Medulla oblongata (tissue), 1 donor: ENCODE results near the gene EHHADH.
A peak's percentile ranks its signal among the peaks of the same experiment; 100 is the strongest.

Experiments used
- DNase-seq: peaks from one replicate; pipeline ENCODE4 v3.0.0-alpha.2; 2015; ENCODE audit errors: extremely low spot score

EHHADH gene

DNA sequence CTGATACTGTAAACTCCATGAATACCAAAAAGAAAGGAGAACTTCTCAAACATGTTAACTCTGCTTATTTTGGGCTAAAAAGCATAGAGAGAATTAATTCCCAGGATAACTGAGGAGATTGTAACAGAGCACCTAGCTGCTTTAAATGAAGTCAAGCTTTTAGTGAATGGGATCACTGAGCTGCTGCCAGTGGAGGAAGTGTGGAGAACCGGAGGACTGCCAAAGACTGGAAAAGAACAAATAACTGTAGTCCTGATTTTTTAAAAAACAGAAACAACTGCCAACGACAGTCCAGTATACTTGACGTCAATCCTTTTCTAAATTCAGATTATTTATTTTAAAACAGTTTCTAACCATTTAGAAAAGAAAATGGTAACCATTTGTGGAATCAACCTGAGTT lies 104.3 kb downstream of the EHHADH start:
- DNase-seq = peak; percentile 72

DNA sequence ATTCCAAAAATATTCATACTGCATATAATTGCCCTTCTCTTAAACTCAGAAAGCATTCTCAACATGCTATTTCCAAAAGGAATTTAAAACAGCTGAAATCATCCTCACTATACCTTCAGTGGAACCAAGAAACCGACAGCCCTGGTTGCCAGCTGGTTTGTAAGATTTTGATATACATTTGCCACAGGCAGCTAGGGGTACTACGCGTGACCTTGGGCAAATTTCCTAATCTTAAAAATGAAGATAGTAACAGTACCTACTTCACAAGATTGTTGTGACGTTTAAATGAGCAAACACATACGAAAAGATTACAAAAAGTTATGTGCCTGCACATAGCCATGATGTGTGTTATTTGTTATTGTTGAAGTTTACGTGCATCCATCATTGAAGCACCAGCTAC lies 108.3 kb downstream of the EHHADH start:
- no peak for DNase-seq

DNA sequence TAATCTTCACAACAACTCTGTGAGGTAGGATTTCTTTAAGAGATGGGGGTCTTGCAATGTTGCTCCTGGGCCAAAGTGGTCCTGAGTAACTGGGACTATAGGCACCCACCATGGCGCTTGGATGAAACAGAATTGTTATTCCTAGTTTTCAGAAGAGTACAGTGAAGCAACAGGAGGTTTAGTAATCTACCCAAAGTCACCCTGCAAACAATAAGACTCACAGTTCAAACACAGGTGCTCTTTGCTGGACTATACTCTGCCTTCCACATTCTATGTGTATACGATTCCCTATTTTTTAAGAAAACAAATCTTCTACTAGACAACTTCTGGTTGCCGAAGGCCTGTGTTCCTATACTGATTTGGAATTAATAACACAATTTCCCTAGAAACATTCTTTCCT lies 109.1 kb downstream of the EHHADH start:
- no peak for DNase-seq
